Activated T-cell treated with anti-CD3 and anti-CD28 coated beads, Interleukin-2, amount 50 U/mL, for 4 hours (primary cell): ENCODE results near the gene ZNF668. TPM values are rescaled to one million over a fixed set of nuclear protein-coding genes. Genes with fewer than 3 reads are reported as not detected.
"Not testable (repeated sequence)": the region's sequence is repeated elsewhere in the genome, so short reads cannot be mapped to it uniquely, and the experiment has no call there.

Experiments used
- ATAC-seq, 2 donors: fragments of 200-7000 bp; cut with Tn5 transposase; one replicate each; pipeline ENCODE4 v1.10.0; 2021
- DNase-seq: peaks from one replicate; pipeline ENCODE4 v3.0.0-alpha.2; 2020
- H3K27me3 Mint-ChIP-seq: one replicate; pipeline ENCODE4 v1.8.0; 2021; ENCODE audit warnings: low read depth, mixed read lengths
- H3K36me3 Mint-ChIP-seq: one replicate; pipeline ENCODE4 v1.8.0; 2022; ENCODE audit warnings: mixed read lengths; ENCODE audit not compliant: insufficient read depth
- H3K4me1 Mint-ChIP-seq: one replicate; pipeline ENCODE4 v1.8.0; 2021; ENCODE audit warnings: low read depth, mixed read lengths
- H3K4me3 Mint-ChIP-seq: one replicate; pipeline ENCODE4 v1.8.0; 2021; ENCODE audit warnings: mild to moderate bottlenecking, moderate library complexity, mixed read lengths
- H3K9me3 Mint-ChIP-seq: one replicate; pipeline ENCODE4 v1.8.0; 2021; ENCODE audit warnings: mixed read lengths
- total RNA-seq, 3 donors: library from RNA; stranded (reverse); gene quantifications; one replicate each; pipeline ENCODE4 v1.2.1, GENCODE V29; 2021

Gene ZNF668
- total RNA-seq, 3 donors from 2014 or later, result 18.1 to 19.4 (median 19.2) TPM

DNA sequence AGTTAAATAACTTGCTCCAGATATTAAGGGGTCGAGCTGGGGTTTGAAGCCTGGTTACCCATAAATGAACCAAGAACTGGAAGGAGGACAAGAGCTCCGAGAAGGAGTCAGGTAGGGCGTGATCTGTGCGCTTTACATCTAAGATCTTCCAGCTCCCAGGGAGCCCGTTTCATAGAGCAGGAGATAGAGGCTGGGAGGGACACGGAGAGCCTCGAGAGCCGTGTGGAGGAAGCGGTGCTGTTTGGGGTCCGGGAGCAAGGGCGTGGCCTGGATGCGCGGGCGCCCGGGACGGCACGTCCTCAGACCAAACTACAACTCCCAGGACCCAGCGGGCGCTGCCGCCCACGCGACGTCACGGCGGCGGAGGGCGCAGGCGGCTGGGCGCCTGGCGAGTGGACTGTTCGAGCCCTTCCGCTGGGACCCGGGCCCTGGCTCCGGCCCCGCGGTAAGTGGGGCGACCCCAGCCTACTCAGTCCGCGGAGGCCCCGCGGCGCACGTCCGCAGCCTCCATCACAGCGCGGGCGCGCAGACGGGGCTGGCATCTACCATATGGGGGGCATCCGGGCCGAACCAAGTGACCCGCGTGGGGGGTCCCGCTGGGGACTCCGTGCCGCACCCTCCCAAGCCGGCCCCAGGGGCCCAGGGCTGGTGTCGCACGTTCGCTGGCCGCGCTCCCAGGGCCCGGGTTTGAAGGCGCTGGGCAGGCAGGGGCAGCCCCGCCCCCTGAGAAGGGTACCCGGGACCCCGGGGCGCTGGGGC is 34.2 kb upstream of the ZNF668 start, which contains the start of gene BCKDK:
Gene BCKDK, plus strand, starts transcription at position 352 of the 759 bp plus-strand sequence. CDS start 838 bp downstream, outside the sequence.
- Mint-ChIP-seq H3K27me3 (no peaks in the 10 kb centered on the region), H3K36me3 (peaks cover 13% of the 10 kb centered on the region), H3K4me1 (peaks cover 16% of the 10 kb centered on the region), H3K9me3 (no peaks in the 10 kb centered on the region), H3K4me3 (peak within 1 kb of the TSS; percentile 82)
- DNase-seq, result peak; percentile 62
- ATAC-seq, result peak; percentile 89 to 90

DNA sequence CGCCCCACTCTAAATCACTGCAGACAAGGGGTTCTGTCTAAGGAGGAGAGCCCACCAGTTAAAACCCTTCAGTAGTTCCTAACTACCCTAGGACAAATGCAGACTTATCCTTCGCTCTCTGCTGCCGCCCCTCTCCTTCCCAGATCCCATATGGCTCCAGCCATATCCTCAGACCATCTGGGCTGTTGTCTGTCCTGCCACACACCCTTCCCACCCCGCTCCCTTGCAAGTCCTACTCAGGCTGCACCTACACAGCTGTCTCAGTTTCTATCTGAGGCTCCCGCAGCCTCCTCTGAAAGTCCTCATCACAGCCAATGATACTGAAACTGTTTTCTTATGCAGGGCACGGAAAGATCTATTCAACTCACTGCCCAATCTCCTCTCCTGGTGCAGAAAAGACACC is 33.4 kb upstream of the ZNF668 start:
- Mint-ChIP-seq H3K9me3 (no peaks in the 10 kb centered on the region), H3K4me1 (peaks cover 16% of the 10 kb centered on the region), H3K27me3 (no peaks in the 10 kb centered on the region), H3K36me3 (peaks cover 9% of the 10 kb centered on the region), H3K4me3 (peak overlapping the region; percentile 82)
- DNase-seq, result no peak
- ATAC-seq, result peak; percentile 57 to 67

DNA sequence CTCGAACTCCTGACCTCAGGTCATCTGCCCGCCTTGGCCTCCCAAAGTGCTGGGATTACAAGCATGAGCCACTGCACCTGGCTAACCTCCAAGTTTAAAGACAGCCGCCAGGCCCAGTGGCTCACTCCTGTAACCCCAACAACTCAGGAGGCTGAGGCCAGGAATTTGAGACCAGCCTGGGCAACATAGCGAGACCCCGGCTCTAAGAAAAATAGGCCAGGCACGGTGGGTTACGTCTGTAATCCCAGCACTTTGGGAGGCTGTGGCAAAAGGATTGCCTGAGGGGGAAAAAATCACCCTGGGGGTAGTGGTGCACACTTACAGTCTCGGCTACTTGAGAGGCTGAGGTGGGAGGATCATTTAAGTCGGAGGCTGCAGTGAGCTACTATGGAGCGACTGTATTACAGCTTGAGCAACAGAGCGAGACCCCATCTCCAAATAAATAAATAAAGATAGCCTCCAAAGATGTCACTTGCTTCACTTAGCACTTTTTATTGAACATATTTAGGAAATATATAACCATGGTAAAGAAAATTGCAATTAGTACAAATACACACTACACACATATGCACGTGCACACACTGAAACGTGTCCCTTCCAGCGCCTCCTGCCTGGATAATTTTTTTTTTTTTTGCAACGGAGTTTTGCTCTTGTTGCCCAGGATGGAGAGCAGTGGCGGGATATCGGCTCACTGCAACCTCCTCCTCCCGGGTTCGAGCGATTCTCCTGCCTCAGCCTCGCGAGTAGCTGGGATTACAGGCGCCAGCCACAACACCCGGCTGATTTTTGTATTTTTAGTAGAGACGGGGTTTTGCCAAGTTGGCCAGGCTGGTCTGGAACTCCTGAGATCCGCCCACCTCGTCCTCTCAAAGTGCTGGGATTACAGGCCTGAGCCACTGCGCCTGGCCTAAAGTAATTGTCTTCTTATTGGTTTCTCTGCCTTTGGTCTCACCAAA is 32.7 kb upstream of the ZNF668 start:
- DNase-seq (no peak), ATAC-seq (no peak)
- Mint-ChIP-seq H3K36me3 (peaks cover 8% of the 10 kb centered on the region), H3K9me3 (no peaks in the 10 kb centered on the region), H3K4me1 (peaks cover 16% of the 10 kb centered on the region), H3K4me3 (peak overlapping the region; percentile 82), H3K27me3 (no peaks in the 10 kb centered on the region)

DNA sequence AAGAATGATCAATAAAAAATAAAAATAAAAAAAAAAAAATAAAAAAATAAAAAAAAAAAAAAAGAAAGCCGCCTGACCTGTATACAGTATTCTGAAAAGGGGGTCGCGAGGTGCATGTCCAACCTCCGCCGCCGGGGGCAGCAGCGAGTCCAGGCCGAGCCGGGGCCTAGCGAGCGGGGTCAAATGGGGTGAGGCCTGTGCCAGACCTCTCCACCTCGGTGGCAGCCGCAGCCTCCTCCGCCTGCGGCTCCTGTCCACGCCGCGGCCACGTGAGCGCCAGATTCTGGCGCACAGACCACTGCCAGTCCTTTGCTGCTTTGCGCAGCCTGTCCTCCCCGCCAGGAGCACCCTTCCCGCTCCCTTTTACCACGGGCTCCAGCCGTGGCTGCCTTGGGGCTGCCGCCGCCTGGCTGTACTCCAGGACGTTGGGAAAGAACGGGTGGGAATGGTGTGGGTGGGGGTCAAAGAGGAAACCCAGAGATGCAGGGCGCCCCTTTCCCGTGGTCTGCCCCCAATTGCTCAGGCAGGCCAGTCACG is 31.7 kb upstream of the ZNF668 start:
- Mint-ChIP-seq H3K4me1 (peaks cover 16% of the 10 kb centered on the region), H3K27me3 (no peaks in the 10 kb centered on the region), H3K36me3 (peaks cover 3% of the 10 kb centered on the region), H3K9me3 (no peaks in the 10 kb centered on the region), H3K4me3 (peak overlapping the region; percentile 21)
- DNase-seq (peak; percentile 77), ATAC-seq (peak; percentile 44 to 68)

DNA sequence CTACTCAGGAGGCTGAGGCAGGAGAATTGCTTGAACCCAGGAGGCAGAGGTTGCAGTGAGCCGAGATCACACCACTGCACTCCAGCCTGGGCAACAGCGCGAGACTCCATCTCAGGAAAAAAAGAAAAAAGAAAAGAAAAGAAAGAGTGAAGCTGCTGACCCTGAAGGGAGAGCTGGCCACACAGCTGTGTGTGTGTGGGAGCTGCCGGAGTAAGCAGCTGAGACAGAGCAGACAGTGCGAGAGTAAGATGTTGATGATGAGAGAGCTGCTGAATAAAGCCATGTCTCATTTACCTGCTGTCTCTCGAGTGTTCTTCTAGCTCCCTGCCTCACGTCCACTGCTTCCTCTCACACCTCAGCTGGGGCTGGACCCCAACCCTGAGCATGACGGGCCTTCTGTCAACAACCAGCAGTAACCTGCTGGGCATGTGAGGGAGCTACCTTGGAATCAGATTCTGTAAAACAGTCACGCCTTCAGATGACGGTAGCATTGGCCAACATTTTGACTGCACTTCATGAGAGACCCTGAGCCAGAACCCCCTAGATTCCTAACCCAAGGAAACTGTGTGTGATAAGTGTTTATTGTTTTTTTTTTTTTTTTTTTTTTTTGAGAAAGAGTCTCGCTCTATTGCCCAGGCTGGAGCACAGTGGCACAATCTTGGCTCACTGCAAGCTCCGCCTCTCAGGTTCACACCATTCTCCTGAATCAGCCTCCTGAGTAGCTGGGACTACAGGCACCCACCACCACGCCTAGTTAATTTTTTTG is 27.0 kb upstream of the ZNF668 start:
- H3K27me3 Mint-ChIP-seq, DNase-seq, H3K36me3 Mint-ChIP-seq, H3K4me3 Mint-ChIP-seq, H3K9me3 Mint-ChIP-seq, ATAC-seq, H3K4me1 Mint-ChIP-seq: not testable (repeated sequence)

DNA sequence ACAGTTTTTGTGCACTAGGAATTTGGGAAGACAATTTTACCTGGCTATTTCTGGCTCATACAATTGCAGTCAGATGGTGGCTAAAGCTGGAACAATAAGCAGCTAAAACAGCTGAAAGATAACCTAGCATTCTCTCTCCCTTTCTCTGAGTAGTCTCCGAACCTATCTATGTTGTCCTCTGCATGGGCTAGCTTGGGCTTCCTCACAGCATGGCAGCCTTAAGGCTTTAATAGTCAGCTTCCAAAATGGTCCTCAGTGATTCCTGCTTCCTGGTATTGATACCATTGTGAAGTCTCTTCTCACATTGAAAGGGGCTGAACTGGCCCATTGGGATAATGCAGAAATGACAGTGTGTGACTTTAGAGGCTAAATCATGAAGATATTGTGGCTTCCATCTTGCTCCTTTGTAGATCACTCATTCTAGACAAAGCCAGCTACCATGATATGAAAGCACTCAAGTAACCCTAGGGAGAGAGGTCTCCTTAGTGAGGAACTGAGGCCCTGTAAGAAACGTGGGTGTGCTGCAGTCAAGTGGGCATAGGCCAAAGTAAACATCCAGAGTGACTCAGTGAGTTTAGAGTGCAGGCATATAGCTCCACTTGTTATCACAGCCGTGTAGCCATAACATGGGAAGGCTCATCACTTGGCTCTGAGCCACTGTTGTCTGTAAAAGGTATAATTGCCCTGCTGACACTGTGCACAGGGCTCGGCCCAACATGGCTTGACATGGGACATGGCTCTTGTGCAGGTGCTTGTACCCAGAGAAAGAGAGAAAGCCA is 26.0 kb upstream of the ZNF668 start:
- no peak overlapping the region for H3K4me3 Mint-ChIP-seq
- DNase-seq (no peak), ATAC-seq (no peak)
- H3K9me3 Mint-ChIP-seq, result no peaks in the 10 kb centered on the region
- no peaks in the 10 kb centered on the region for H3K27me3 Mint-ChIP-seq
- H3K4me1 Mint-ChIP-seq, result peaks cover 9% of the 10 kb centered on the region
- no peaks in the 10 kb centered on the region for H3K36me3 Mint-ChIP-seq

DNA sequence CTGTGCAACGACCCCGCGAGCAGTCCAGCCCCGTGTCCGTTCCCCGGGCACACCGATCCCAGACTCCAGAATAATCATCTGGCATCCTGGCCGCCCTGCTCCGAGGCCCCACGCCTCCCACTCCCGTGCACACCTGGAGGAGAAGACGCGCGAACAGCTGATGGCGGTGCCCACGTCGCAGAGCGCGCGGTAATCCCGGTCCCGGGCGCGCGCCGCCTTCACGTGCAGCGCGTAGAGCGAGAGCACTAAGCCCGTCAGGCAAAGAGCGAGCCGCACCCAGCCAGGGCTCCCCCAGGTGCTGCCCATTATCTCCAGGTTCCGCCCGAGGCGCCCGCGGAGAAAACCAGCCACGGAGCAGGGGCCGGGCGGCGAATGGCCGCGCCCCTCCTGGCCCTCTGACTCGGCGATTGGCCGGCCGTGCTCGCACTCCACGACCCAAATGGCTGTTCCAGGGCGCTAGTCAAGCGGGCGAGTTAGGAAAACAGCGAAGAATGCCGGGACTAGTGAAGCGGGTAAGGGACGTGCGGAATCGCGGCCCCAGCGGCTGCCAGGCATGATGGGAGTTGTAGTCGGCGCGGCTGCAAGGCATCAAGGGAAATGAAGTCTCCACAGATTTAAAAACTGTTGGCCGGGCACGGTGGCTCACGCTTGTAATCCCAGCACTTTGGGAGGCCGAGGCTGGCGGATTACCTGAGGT is 20.5 kb upstream of the ZNF668 start, which contains the start of gene VKORC1:
Gene VKORC1, minus strand, starts transcription at position 374 of the 697 bp plus-strand sequence. Its CDS starts 68 bp downstream, at position 306.
- Mint-ChIP-seq H3K36me3 (peaks cover 3% of the 10 kb centered on the region), H3K9me3 (no peaks in the 10 kb centered on the region), H3K4me1 (peaks cover 26% of the 10 kb centered on the region), H3K27me3 (no peaks in the 10 kb centered on the region), H3K4me3 (peak within 1 kb of the TSS; percentile 97)
- peak; percentile 94 to 95 for ATAC-seq
- DNase-seq, result peak; percentile 77

DNA sequence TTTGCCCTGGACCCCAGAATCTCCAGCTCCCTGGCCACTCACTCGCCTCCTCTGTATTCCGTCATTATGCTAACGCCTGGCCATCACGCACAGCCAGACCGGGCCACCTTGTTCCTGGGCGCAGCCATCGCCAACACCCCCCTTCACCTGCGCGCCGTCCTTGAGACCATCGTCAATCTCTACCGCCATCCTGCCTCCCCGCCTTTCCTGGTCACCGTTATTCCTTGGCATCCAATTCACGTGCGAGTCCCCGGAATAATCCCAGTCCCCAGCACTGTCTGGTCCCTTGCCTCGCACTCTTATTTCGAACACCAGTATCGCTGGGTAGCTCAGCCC is 20.0 kb upstream of the ZNF668 start:
- DNase-seq, result no peak
- no peaks in the 10 kb centered on the region for H3K9me3 Mint-ChIP-seq
- no peaks in the 10 kb centered on the region for H3K27me3 Mint-ChIP-seq
- H3K4me1 Mint-ChIP-seq, result peaks cover 26% of the 10 kb centered on the region
- peak in 1 of 2 donors; percentile 1 for ATAC-seq
- H3K36me3 Mint-ChIP-seq, result peaks cover 6% of the 10 kb centered on the region
- H3K4me3 Mint-ChIP-seq, result peak overlapping the region; percentile 97

DNA sequence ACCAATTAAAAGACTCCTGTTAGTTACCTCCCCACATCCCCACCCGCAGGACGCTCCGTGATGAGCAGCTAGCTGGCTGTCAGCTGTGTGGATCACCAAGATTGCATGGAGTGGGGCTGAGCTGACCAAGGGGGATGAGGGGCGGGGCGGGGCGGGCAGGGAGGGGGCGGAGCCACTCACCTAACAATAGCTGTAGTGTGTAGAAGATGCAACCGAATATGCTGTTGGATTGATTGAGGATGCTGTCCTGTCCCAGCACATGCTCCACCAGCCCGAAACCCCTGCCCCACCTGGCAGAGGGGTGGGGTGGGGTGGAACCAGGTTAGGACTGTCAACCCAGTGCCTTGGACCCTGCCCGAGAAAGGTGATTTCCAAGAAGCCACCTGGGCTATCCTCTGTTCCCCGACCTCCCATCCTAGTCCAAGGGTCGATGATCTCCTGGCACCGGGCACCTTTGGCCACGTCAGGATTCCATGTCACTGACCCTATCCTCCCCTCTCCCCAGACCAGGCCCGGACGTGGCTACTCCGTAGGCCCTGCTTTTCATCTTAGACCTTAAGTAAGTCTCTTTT is 19.2 kb upstream of the ZNF668 start:
- ATAC-seq (no peak), DNase-seq (no peak)
- Mint-ChIP-seq H3K36me3 (peaks cover 6% of the 10 kb centered on the region), H3K9me3 (no peaks in the 10 kb centered on the region), H3K4me1 (peaks cover 26% of the 10 kb centered on the region), H3K27me3 (no peaks in the 10 kb centered on the region), H3K4me3 (peak overlapping the region; percentile 97)

DNA sequence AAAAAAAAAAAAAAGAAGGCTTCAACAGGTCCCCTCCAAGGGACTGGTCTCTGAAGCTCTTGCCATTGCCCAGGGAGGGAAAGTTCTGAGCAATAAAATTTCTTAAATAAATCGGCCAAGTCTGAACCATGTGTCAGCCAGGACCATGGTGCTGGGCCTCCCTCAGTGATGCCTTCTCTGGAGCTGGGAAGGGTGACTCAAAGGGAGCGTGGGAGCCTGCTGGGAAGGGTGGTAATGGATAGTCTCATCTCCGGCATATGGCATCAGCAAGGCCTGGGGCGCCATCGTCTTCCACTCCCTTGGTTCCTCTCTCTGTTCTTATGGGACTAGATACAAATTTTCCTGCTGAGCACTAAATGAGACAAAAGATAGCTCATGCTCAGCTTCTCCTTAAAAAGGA is 18.3 kb upstream of the ZNF668 start:
- no peaks in the 10 kb centered on the region for H3K9me3 Mint-ChIP-seq
- no peaks in the 10 kb centered on the region for H3K27me3 Mint-ChIP-seq
- peaks cover 6% of the 10 kb centered on the region for H3K36me3 Mint-ChIP-seq
- peaks cover 26% of the 10 kb centered on the region for H3K4me1 Mint-ChIP-seq
- no peak for DNase-seq
- peak overlapping the region; percentile 52 for H3K4me3 Mint-ChIP-seq
- ATAC-seq, result no peak

DNA sequence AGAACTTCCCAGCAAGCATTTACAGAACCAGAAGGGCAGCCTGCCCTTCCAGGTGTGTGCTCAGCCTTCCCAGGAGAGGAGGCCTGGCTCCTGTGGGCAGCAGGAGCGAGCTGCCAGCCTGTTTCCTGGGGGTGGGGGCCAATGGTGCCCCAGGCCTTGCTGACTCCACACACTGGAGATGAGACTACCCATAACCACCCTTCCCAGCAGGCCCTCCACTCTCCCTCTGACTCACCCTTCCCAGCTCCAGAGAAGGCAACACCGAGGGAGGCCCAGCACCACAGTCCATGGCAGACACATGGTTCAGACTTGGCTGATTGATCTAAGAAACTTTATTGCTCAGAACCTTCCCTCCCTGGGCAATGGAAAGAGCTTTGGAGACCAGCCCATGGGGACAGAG is 16.5 kb upstream of the ZNF668 start:
- ATAC-seq (no peak), DNase-seq (no peak)
- no peaks in the 10 kb centered on the region for H3K9me3 Mint-ChIP-seq
- peaks cover 9% of the 10 kb centered on the region for H3K36me3 Mint-ChIP-seq
- peaks cover 21% of the 10 kb centered on the region for H3K4me1 Mint-ChIP-seq
- no peaks in the 10 kb centered on the region for H3K27me3 Mint-ChIP-seq
- no peak overlapping the region for H3K4me3 Mint-ChIP-seq

DNA sequence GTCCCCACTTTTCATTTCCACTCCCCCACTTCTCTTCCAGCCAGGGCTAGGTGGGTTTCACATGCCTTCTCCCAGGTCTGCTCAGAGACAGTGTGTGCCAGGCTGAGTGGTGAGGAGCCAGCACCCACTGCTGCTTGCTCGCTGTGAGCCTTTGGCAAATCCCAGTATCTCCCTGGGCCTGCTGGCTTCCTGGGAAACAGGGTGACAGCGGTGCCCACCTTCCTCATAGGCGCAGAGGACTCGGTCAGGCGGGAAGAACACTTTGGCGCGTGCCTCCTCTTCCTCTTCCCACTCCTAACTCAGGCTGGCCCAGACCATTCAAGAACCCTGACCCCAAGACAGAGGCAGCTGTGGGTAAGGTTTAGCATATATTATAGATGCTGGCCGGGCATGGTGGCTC is 15.2 kb upstream of the ZNF668 start:
- Mint-ChIP-seq H3K4me3 (no peak overlapping the region), H3K36me3 (peaks cover 9% of the 10 kb centered on the region), H3K9me3 (no peaks in the 10 kb centered on the region), H3K27me3 (no peaks in the 10 kb centered on the region), H3K4me1 (peaks cover 10% of the 10 kb centered on the region)
- ATAC-seq (no peak), DNase-seq (no peak)
